Stimulated activated CD8-positive, alpha-beta memory T cell treated with anti-CD3 and anti-CD28 coated beads, Interleukin-4, amount 100 ng/mL, for 24 hours (primary cell): ENCODE measurements around the gene CCDC102A.
A peak's percentile ranks its signal among the peaks of the same experiment; 100 is the strongest.
"Not testable (repeated sequence)": the region's sequence is repeated elsewhere in the genome, so short reads cannot be mapped to it uniquely, and the experiment has no call there.

ENCODE experiments used
- DNase-seq: peaks from one replicate; pipeline ENCODE4 v3.0.0-alpha.2; 2020; ENCODE audit warnings: low read depth

Gene CCDC102A

DNA sequence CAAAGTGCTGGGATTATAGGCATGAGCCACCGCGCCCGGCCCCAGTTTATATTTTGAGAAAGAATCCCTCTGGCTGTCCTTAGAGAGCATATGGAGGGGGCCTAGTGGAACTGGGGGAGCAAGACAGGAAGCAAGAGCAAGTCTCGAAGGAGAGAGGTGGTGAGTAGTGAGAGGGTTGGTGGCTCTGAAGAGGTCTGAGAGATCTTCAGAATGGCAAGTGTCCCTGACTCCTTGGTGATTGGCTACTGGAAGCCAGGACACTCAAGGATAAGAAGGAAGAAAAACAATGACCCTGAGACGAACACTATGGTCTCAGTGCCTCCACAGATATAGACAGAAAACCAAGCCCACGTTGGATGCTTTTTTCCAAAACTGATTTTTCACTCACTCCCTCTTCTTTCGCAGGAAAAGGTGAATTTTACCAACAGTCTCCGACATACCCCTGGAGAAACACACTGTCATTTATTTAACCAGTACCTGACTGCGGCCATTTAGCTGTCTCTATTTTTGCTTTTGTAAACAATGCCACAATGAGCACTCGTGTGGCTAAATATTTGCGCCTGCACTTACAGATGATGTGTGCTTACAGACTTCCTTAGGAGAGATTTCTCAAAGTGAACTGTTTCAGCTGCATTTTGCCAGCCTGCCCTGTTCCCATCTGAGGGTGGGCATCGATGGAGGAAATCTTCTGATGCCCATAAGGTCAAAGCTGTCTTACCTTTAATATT lies 34.2 kb downstream of the CCDC102A start:
- no peak for DNase-seq

DNA sequence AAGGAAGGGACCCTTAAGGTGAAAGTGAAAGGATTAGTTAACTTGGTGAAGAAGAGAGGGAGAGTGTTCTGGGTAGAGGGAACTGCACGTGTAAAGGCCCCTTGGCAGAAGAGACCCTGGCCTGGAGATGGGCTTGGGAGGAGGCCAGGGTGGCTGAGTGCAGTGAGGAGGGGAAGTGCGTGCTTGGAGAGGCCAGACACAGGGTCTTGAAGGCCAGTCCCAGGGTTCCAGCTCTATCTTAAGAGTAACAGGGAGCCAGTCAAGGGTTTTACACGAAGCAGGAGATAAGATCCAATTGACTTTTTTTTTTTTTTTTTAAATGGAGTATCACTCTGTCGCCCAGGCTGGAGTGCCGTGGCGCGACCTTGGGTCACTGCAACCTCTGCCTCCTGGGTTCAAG lies 34.9 kb downstream of the CCDC102A start:
- DNase-seq: no peak

DNA sequence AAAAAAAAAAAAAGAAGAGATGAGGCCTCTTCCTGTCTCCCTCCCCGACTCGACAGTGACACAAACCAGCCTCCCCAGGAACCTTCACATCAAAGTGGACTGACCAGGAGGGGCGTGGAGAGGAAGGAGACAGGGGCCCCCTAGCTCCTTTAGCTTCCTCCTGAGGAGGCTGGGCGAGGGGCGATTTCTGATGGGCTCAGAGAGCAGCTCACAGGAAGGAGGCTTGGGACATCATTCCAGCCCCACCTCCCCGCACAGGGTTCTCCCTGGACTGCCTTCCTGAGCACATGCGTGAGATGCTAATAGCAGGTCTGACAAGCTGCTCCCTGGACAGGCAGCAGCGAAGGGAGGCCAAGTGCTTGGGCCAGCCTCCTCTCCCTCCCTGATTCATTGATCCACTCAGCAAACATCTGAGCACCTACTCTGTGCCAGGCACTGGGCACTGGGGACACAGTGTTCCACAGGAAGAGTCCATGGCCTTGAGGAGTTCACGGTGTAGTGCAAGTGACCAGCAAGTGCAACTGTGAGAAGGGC lies 35.7 kb downstream of the CCDC102A start:
- no peak for DNase-seq

GRCh38 chr16:57499941-57500340 lies 36.4 kb downstream of the CCDC102A start:
- not testable (repeated sequence) for DNase-seq

GRCh38 chr16:57498031-57498430 lies 38.3 kb downstream of the CCDC102A start:
- no peak for DNase-seq

DNA sequence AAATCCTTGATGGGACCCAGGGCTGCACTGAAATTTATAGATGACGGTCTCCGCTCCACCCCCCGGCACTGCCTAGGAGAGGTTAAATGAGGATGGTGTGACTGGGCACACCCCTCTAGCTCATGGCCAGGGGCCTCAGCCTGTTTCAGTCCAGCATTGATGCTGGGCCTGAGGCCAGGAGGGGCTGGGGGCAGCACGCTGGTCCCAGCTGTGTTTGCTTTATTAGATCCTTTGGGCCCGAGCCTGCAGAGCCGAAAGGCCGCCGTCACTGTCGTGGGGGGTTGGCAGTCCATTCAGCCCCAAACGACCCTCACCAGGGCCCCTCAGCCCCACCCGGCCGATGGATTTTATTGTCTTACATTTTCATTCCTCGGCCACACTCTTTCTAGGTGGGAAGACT lies 39.2 kb downstream of the CCDC102A start:
- no peak for DNase-seq

DNA sequence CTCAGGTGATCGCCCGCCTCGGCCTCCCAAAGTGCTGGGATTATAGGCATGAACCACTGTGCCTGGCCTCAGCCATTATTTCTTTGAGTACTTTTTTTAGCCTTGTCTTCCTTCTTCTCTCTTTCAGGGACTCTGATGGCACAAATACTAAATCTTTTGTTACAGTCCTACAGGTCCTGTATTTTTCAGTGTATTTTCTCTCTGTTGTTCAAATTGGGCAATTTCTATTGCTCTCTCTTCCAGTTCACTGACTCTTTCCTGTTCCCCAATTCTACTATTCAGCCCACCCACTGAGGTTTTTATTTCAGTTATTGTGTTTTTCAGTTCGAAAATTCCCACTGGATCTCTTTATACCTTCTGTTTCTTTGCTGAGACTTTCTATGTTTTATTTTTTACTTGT lies 42.6 kb downstream of the CCDC102A start:
- DNase-seq: no peak

DNA sequence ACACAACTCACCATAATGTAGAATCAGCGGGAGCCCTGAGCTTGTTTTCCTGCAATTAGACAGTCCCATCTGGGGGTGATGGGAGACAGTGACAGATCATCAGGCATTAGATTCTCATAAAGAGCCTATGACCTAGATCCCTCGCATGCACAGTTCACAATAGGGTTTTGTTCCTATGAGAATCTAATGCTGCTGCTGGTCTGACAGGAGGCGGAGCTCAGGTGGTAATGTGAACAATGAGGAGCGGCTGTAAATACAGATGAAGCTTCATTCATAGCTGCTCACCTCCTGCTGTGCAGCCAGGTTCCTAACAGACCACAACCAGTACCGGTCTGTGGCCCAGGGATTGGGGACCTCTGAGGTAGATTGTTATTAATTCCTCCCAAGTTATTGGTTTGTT lies 47.1 kb downstream of the CCDC102A start:
- DNase-seq: no peak

- DNase-seq: no peak
These were observed 49.2 kb downstream of the CCDC102A start for GRCh38 chr16:57486858-57487834.

GRCh38 chr16:57485916-57486857 lies 50.2 kb downstream of the CCDC102A start, which contains the start of gene DOK4:
DOK4 (minus strand) TSS chr16:57486493; CDS start chr16:57479507, 6,986 bp downstream.
- DNase-seq: peak; percentile 77

DNA sequence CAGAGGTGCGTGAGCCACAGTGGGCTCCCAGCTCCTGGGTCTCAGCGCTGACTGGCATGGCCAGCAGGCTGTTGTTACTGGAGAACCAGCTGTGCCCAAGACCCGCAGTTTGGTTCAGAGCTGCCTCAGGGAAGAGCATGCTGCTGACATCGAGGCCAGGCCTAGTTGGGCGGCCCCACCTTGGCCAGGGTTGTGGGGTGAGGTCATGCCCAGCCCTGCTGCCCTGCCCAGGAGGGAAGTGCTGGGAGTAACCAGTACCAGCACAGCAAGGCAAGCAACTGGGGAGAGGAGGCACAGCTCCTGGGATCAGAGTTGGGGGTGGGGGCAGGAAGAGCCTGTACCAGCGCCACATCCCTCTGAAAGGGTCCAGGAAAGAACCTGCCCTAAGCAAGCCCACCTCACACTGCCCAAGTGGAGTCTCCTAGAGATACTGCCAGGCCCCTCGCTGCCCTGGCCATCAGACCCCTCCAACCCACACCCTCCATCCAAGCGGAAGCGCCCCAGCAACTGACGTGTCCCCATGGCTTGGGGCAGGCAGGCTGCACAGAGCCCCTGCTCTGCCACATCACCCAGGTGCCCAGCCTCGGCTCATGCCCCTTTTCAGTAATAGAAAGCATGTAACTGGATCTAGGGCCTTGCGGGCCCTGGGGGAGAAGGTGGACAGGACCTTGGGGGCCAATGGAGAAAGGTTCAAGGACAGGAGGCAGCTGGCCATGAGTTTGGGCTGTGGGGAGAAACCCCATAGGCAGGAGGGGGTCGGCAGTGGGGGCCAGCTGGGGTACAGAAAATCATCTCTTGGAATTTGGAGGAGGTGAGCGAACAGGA lies 51.1 kb downstream of the CCDC102A start:
- no peak for DNase-seq

DNA sequence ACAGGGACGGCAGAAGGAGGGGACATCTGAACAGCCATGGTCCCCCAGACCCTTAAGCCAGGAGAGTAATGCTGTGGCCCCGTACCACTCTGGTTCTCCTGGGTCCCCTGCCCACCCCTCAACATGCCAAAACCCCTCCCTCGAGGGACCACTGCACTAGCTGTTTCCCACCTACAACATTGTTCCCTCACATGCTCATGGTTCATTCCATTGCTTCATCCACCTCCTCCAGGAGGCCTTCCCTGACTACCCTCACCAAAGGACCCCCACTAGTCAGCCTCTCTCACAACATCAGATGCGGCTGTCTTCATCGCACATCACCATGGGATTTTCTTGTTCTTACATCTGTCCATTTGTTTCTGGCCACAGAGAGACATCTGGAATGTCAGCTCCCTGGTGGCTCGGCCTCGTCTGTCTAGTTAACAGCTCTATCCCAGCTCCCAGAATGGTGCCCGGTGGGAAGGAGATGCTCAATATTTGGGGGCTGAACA lies 51.8 kb downstream of the CCDC102A start:
- no peak for DNase-seq

- DNase-seq: no peak
These were observed 52.5 kb downstream of the CCDC102A start for GRCh38 chr16:57483725-57484514.

- no peak for DNase-seq
These were observed 53.4 kb downstream of the CCDC102A start for GRCh38 chr16:57482845-57483545.

- no peak for DNase-seq
These were observed 55.0 kb downstream of the CCDC102A start for GRCh38 chr16:57481421-57481820.

GRCh38 chr16:57480754-57481230 lies 55.6 kb downstream of the CCDC102A start:
- no peak for DNase-seq

DNA sequence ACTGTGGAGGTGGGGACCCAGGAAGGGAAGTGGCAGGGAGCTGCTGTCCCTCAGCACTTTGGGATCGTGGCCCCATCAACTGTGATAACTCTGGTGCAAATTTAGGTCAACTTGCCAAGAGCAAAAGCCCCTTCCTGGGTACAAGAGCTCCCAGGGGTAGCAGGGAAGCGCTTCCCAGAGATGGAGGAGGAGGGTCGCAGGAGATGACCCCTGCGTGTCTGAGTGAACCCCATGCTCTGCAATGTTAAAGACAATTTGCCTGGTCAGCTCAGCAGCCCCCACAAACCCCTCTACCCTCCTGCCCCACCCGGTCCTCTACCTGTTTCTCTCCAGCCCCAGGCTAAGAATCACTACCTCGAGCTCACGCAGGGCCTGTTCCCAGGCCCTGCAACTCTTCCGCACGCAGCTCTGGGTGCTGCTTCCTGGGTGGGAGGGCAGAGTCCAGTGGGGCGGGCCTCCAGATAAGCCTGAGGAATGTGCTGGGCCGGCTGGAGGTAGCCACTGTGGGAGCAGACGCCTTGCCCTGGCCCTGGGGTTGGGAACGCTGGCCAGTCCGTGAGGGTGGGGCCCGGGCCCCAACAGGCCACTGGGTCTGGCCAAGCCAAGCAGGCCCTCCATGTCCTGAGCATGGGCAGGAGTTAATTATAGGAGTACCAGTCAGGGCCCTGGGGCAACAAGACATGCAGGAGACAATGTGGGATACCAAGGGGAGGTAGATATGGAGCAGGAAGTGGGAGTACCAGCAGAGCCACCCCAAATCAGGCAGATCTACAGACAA lies 56.2 kb downstream of the CCDC102A start:
- DNase-seq: no peak
